ENCODE results near the gene CES5A. TPM values are rescaled to one million over a fixed set of nuclear protein-coding genes. Genes with fewer than 3 reads are reported as not detected.

The CES5A gene
- total and polyA plus RNA-seq, 2 of the 4 experiments (the other 2 are of a cell fraction), result not detected

- H3K27ac ChIP-seq (ENCODE audit: insufficient read depth, low read length), result no peak overlapping the region
- no peak overlapping the region for H3K18ac ChIP-seq (ENCODE audit: low read depth, low read length)
- H3K23ac ChIP-seq (ENCODE audit: low read depth, low read length), result no peak overlapping the region
- no peaks in the 10 kb centered on the region for H3K4me1 ChIP-seq (ENCODE audit: control insufficient read depth, insufficient read depth, low read length)
- no peak for ATAC-seq (ENCODE audit: low read depth)
- no peaks in the 10 kb centered on the region for H4K20me1 ChIP-seq (ENCODE audit: insufficient read depth, low read length)
- no peak overlapping the region for H3K4me2 ChIP-seq (ENCODE audit: low read depth, low read length)
- no peaks in the 10 kb centered on the region for H3K79me1 ChIP-seq (ENCODE audit: low read depth in 1 of 2, low read length in 2 of 2)
- no peaks in the 10 kb centered on the region for H3K27me3 ChIP-seq (ENCODE audit: control insufficient read depth, insufficient read depth, low read length)
- H3K4ac ChIP-seq (ENCODE audit: low read depth, low read length), result no peak overlapping the region
- CTCF ChIA-PET, result no interaction called here
- 48% methylated on average over 2 of the region's 9 CpGs; no CpG with 5 or more reads in 1 of the 2 experiments for WGBS, 2 experiments (ENCODE audit: extremely low coverage in 2 of 2, insufficient read length in 1 of 2)
- H4K91ac ChIP-seq (ENCODE audit: insufficient read depth, low read depth, low read length), result no peak overlapping the region
- intact Hi-C loops (cut with micrococcal nuclease) (no loop called here), dilution Hi-C loops (cut with HindIII; ENCODE audit: low sequenced_read_pairs, unreplicated experiment) (no loop called here), in situ Hi-C loops (cut with MboI; ENCODE audit: low sequenced_read_pairs) (no loop called here)
- no peak overlapping the region for H3K14ac ChIP-seq (replicated peaks; ENCODE audit: low read depth, low read length)
- no peak overlapping the region for H4K5ac ChIP-seq (ENCODE audit: low read depth, low read length)
- POLR2A ChIA-PET (ENCODE audit: unreplicated experiment), result no interaction called here
- DNase-seq, result no peak
- no peak overlapping the region for H2AFZ ChIP-seq (replicated peaks; ENCODE audit: low read length, poor library complexity)
- H2BK5ac ChIP-seq (ENCODE audit: low read depth, low read length, poor library complexity, severe bottlenecking), result no peak overlapping the region
- H3K9ac ChIP-seq (ENCODE audit: low read depth, low read length), result no peak overlapping the region
- no peak overlapping the region for H2BK15ac ChIP-seq (ENCODE audit: low read depth, low read length)
- no peak overlapping the region for H4K8ac ChIP-seq (ENCODE audit: low read depth in 2 of 2, low read length in 2 of 2)
- H3K36me3 ChIP-seq (ENCODE audit: control insufficient read depth, insufficient read depth, low read length), result no peaks in the 10 kb centered on the region
- H3K4me3 ChIP-seq (ENCODE audit: insufficient read depth, low read depth, low read length), result no peak overlapping the region
- no peak overlapping the region for H3K56ac ChIP-seq (ENCODE audit: extremely low read depth, insufficient read depth, low read length)
- no peaks in the 10 kb centered on the region for H3K9me3 ChIP-seq (ENCODE audit: control insufficient read depth, insufficient read depth, low read length)
- H2BK120ac ChIP-seq (ENCODE audit: low read depth, low read length), result no peak overlapping the region
- no peak overlapping the region for H2AK9ac ChIP-seq (replicated peaks; ENCODE audit: low read depth, low read length, poor library complexity)
- BruUV-seq (replicated peaks), result no TSS peak
- no peak overlapping the region for H2BK20ac ChIP-seq (ENCODE audit: low read depth, low read length)
- H3K9me1 ChIP-seq (ENCODE audit: insufficient read depth, low read length), result no peaks in the 10 kb centered on the region
- H2AK5ac ChIP-seq (ENCODE audit: low read depth, low read length), result no peak overlapping the region
- TF ChIP-seq CTCF (conservative IDR thresholded peaks at IDR 0.05; ENCODE audit: low read depth, low read length), result no peak
- no peak for TF ChIP-seq MAFK (IDR thresholded peaks at IDR 0.05; ENCODE audit: low read depth, low read length)
- TF ChIP-seq POLR2A (IDR thresholded peaks at IDR 0.05; ENCODE audit: low read depth, low read length), result no peak
- no peak for TF ChIP-seq RFX5 (IDR thresholded peaks at IDR 0.05; ENCODE audit: low read depth, low read length)
These were observed 36.8 kb upstream of the CES5A start for GRCh38 chr16:55912022-55912421.

Data from IMR-90 (cell line).